RKO (cell line): ENCODE results near the gene AZGP1.
A peak's percentile ranks its signal among the peaks of the same experiment; 100 is the strongest.
"Not testable (repeated sequence)": the region's sequence is repeated elsewhere in the genome, so short reads cannot be mapped to it uniquely, and the experiment has no call there.

Experiments
- DNase-seq: peaks from one replicate; pipeline ENCODE4 v3.0.0-alpha.2; 2016; ENCODE audit warnings: low spot score

The AZGP1 gene

GRCh38 chr7:99975782-99976521 lies at the start of gene AZGP1:
TSS of gene AZGP1 (minus strand) at chr7:99976031. CDS start at chr7:99976020, 11 bp downstream.
- DNase-seq = peak; percentile 52

GRCh38 chr7:100024020-100024619 lies 48.3 kb upstream of the AZGP1 start:
- DNase-seq = no peak

GRCh38 chr7:100023526-100023925 lies 47.7 kb upstream of the AZGP1 start:
- no peak for DNase-seq

GRCh38 chr7:100022621-100023020 lies 46.8 kb upstream of the AZGP1 start:
- DNase-seq = no peak

- DNase-seq = no peak
These were observed 45.5 kb upstream of the AZGP1 start for GRCh38 chr7:100021297-100021696.

- DNase-seq = no peak
These were observed 44.1 kb upstream of the AZGP1 start for GRCh38 chr7:100019908-100020307.

GRCh38 chr7:100017875-100018274 lies 42.0 kb upstream of the AZGP1 start:
- no peak for DNase-seq

GRCh38 chr7:100017300-100017699 lies 41.5 kb upstream of the AZGP1 start:
- no peak for DNase-seq

GRCh38 chr7:100016215-100016901 lies 40.5 kb upstream of the AZGP1 start:
- DNase-seq = peak; percentile 58

- DNase-seq = peak; percentile 99
These were observed 39.7 kb upstream of the AZGP1 start, which contains the start of gene ZKSCAN1 for GRCh38 chr7:100015232-100016214. TSS of gene ZKSCAN1 (plus strand) at chr7:100015596. CDS start at chr7:100023507, 7,911 bp downstream.

- peak; percentile 53 for DNase-seq
These were observed 37.5 kb upstream of the AZGP1 start for GRCh38 chr7:100013328-100013676.

GRCh38 chr7:100012385-100013327 lies 36.8 kb upstream of the AZGP1 start:
- DNase-seq = not testable (repeated sequence)

- no peak for DNase-seq
These were observed 35.7 kb upstream of the AZGP1 start for GRCh38 chr7:100011516-100011915.

GRCh38 chr7:100010901-100011300 lies 35.1 kb upstream of the AZGP1 start:
- no peak for DNase-seq

GRCh38 chr7:100009952-100010351 lies 34.1 kb upstream of the AZGP1 start:
- not testable (repeated sequence) for DNase-seq

- no peak for DNase-seq
These were observed 32.7 kb upstream of the AZGP1 start for GRCh38 chr7:100008525-100008924.

- DNase-seq = no peak
These were observed 32.1 kb upstream of the AZGP1 start for GRCh38 chr7:100007887-100008286.

- no peak for DNase-seq
These were observed 28.2 kb upstream of the AZGP1 start for GRCh38 chr7:100003711-100004661.

- DNase-seq = no peak
These were observed 24.4 kb upstream of the AZGP1 start for GRCh38 chr7:100000239-100000638.
